NAMALWA (cell line): ENCODE results near the gene BARHL2.

Source experiments
- DNase-seq: peaks from one replicate; pipeline ENCODE4 v3.0.0-alpha.2; 2015; ENCODE audit warnings: low spot score

Gene BARHL2

DNA sequence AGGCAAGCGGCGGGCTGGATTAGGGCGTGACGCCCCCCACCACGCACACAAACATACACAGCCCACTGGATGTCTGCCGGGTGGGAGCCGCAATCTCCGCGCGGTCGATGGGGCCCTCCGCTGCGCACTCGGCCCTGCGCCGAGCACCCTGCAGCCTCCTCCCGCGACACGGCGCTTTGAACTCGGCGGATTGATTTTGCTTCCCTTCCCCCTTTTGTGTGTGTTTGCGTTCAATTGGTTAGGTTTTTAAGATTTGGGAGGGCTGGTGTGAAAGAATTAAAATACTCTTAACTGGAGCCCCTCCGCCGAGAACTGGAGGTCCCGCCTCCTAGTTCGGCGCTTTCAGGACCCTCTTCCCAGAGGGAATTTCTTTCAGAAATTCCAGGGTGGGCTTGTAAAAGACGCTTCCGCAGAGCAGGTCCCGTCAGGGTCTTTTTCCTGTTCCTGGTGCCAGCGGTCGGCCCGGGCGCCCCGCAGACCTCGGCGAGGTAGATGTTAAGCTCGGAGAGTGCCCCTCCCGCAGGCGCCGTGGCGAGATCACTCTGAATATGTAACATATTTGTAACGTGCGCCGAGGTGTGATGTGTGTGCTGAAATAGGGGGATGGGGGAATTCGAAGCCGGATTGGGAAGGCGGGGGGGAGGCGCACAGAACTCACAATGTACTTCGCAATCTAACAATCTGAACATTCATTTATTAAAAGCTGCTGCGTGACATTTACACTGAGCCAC, 8.0 kb upstream of the BARHL2 start:
- no peak for DNase-seq

DNA sequence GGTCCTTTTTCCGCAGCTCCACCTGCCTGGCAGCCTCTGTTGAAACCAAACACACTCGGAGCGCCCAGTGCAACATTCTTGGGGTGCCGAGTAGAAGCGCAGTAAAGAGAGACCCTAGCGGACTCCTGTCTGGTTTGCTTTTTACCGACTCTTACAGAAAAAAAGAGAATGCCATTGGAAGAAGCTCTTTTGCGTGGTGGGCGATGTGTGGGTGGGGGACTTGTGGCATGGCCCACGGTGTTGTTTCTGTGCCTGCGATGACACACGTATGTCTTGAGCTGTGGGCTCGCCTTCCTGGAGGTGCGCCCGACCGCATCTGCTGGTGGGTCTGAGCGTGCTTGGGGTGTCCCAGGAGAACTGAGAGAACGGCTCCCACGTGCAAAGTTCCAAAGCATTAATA, 7.3 kb upstream of the BARHL2 start:
- DNase-seq: no peak

DNA sequence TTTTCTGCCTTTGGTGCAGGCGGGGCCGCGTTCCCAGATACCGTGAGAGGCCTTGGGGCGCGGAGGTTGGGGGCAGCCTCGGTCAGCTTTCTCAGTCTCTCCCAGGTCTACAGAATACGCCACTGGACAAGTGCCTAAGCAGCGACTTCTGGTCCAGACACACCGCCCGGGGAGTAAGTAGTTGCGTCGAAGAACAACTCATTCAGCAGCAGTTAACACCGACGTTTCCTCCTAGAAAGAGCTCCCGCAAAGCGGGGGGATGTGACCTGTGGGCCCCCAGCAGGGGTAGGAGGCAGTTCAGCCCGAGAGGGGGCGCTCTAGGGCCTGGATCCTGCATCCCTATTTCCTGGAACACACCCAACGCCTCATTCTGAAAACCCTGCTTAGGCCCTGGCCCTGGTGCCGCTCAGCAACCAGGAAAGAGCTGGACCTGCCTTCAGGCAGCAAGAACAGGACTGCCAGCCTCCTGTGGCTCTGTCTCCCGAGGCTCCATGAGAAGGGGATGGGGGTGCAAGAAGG, 6.5 kb upstream of the BARHL2 start:
- DNase-seq: no peak

DNA sequence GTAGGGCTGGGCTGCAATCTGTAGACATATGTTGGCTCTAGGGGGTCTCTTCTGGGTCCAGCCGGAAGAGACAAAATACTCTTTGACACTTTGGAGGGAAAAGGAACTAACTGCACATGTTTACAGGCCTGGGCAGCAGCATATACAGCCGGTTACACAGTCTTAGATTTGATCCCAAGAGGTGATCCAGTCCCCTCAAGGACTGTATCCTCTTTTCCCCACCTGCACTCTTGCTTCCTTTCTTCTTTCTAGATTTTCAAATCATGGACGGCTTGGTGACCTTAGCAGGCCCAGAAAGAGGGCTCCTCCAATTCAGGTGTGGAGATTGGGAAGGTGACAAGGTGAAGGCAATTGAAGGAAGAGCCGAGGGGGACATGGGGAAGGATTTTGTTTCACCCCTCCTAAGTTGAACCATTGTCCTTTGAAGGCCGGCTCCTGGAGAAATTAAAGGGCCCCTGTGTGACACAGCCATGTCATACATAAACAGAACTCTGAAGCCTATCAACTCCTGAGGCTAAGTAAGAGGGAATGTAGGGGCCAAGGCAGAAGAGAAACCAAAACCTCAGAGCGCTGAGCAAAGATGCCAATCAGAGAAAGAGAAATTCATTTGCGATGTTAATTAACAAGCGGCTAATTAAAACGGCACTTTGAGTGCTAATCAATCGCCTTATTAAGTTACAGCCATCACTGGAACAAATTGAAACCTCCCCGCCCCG, 5.9 kb upstream of the BARHL2 start:
- DNase-seq: no peak

- DNase-seq: peak; percentile 87
Observed at GRCh38 chr1:90721210-90722194, 4.4 kb upstream of the BARHL2 start.

DNA sequence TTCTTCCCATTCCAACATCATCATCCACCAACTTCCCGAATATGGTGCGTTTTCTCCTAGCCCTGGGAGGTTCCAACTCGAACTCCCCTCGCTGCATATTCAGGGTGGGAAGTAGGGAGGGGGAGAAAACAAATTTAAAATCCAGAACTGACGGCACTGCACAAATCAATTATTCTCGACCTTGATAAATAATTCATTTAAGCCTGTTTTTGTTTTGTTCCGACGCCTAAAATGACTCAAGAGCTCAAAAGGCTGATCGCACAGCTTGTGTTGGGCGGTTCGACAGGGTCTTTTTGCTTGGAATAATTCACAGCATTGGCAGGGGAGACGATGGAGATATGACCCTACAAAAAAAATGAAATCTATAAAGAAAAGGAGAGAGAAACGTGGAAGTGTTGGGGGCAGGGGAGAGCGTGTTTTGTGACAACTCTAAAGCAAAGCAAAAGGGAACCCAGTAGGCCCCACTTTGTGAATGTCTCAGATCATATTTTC, 3.1 kb upstream of the BARHL2 start:
- no peak for DNase-seq

- no peak for DNase-seq
Observed at GRCh38 chr1:90719330-90720144, 2.4 kb upstream of the BARHL2 start.

- no peak for DNase-seq
Observed at GRCh38 chr1:90718411-90719329, 1.6 kb upstream of the BARHL2 start.

DNA sequence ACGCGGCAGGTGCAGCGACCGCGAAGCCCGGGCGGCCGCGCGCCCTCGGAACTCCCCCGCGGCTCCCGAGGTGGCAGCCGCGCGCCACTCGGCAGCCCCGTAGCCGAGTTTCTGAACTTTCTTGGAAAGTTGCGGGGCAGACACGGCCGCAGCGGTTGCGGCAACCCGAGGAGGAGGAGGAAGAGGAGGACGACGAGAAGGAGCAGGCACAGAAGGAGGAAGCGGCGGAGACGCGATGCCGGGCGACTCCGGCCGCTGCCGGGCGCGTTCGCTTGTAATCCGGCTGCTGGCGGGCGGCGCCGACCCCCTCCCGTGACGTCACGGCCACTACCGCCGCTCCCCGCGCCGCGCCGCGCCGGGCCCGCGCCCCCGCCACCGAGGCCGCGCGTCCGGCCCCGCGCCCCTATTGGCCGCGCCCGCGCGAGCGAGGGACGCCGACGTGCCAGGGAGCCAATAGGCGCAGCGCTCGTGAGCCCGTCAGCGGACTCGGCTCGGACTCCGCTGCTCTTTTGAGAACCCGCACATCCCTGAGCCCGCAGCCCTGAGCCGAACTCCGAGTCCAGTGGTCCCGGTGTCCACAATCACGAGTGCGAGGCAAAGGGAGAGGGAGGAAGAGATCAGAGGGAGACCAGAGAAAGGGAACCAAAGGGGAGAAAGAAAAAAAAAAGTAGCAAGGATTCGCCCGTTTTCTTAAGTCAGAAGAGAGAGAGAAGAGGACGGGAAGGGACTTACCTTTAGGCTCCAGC, 736 bp upstream of the BARHL2 start:
- DNase-seq: no peak

DNA sequence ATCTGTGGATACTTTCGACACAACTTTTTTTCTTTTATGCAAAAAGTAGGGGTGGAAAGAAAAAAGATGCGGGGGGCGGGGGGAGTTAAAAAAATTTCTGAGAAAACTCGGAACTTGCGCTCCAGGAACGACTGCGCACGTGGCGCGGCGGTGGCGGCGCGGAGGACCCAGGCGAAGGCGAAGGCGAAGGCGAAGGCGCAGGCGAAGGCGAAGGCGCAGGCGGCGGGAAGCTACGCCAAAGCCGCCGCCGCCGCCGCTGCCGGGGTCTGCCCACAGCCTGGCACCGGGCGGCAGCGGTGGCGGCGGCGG, 208 bp upstream of the BARHL2 start:
- no peak for DNase-seq

- DNase-seq: no peak
Observed at GRCh38 chr1:90716243-90716551, 905 bp downstream of the BARHL2 start.

DNA sequence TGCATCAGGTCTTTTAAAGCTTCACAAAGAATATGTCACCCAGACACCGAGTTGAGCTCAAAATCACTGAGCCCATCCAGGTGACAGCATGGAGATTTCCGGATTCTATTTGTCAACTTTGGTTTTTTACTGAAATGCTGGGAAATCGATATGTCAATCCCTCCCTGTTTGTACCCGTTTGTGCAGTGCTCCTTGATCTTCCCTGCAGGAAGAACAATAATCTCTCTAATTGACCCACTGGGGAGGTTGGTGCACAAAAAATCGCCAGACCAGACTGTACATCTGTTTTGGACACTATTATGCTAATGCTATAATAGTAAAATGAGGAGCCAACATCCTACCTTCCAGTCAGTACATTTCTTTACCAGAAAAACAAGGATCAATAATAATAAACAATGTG, 1.8 kb downstream of the BARHL2 start:
- DNase-seq: no peak

DNA sequence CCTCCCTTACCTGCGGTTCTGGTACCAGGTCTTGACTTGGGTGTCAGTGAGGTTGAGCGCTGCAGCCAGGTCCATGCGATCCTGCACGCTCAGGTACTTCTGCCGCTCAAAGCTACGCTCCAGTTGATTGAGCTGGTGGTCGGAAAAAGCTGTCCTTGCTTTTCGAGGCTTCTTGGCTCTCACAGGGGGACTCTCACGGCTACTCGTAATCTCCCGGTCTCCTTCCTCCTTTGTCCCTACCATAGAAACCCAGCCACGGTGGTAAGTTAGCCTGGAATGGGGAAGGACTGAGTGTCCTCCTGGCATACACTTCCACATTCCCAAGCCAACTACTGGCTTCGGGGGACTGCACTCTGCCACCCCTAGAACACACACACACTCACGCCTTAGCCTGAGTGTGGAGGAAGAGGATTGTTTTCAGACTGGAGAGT, 2.6 kb downstream of the BARHL2 start:
- no peak for DNase-seq

GRCh38 chr1:90713741-90714509, 3.2 kb downstream of the BARHL2 start:
- DNase-seq: no peak

DNA sequence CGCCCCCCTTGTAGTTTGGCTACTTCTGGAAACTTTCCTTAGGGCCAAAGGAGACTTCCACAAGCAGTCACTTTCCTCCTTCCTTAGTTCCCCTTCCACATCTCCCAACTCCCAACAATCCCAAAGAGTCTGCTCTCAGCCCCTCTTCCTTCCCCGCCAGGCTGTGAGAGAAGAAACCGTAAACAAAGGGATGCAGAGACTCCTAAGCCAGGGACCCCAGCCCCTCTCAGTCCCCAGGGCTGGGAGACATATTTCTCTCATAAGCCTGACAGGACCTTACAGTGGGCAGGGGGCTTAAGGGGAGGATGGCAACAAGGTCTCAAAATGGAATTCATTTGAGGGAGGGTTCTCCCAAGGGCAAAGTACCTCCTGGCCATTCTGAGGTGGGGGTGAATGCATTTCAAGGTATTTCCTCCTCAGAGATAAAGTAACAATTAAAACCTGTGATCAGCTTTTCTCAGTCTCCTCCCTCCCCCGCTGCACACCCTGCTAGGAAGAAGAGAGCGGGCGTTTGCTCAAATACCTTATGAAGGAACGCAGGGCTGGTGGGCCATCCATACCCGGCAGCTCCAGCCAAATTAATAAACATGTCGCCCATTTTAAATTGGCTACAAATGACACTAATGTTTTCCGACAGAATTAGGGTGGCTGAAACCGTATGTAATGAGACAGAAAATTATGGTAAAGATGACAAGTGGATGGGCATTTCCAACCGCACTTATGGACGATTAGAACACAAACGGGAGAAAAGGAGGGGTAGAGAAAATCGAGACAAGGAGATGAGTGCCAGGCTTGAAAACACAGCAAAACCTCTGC, 4.0 kb downstream of the BARHL2 start:
- no peak for DNase-seq

GRCh38 chr1:90712153-90712856, 4.8 kb downstream of the BARHL2 start:
- no peak for DNase-seq

- no peak for DNase-seq
Observed at GRCh38 chr1:90711696-90712095, 5.4 kb downstream of the BARHL2 start.
